ENCODE measurements around the gene SGSM1.

The SGSM1 gene

GRCh38 chr22:24845041-24845898 is 39.3 kb downstream of the SGSM1 start:
- Histone ChIP-seq H3K36me3 (ENCODE audit: insufficient read depth, low read length) (no peaks in the 10 kb centered on the region), H3K4me1 (ENCODE audit: insufficient read depth, low read length, poor library complexity, severe bottlenecking) (no peaks in the 10 kb centered on the region), H2AFZ (ENCODE audit: low read length) (no peak overlapping the region), H3K4me3 (ENCODE audit: low read length, poor library complexity, severe bottlenecking) (no peak overlapping the region), H3K9ac (ENCODE audit: low read depth, low read length, poor library complexity, severe bottlenecking) (no peak overlapping the region), H3K9me2 (replicated peaks; ENCODE audit: low read depth, low read length) (no peaks in the 10 kb centered on the region), H3K4me2 (ENCODE audit: low read depth, low read length, poor library complexity, severe bottlenecking) (no peak overlapping the region), H4K20me1 (ENCODE audit: insufficient read depth, low read length, poor library complexity, severe bottlenecking) (no peaks in the 10 kb centered on the region), H3K27me3 (ENCODE audit: insufficient read depth, low read length, poor library complexity, severe bottlenecking) (no peaks in the 10 kb centered on the region), H3K79me2 (ENCODE audit: insufficient read depth, low read length) (no peaks in the 10 kb centered on the region), H3K9me3 (ENCODE audit: insufficient read depth, low read depth, low read length) (no peaks in the 10 kb centered on the region), H3F3A (ENCODE audit: low read depth) (no peaks in the 10 kb centered on the region)
- TF ChIP-seq EZH2phosphoT487 (IDR thresholded peaks at IDR 0.05; ENCODE audit: borderline replicate concordance) (no peak), CTCF (conservative IDR thresholded peaks at IDR 0.05; ENCODE audit: low read length) (no peak)

- no peaks in the 10 kb centered on the region for H3F3A ChIP-seq (ENCODE audit: low read depth)
- H3K4me1 ChIP-seq (ENCODE audit: insufficient read depth, low read length, poor library complexity, severe bottlenecking) = no peaks in the 10 kb centered on the region
- H3K4me3 ChIP-seq (ENCODE audit: low read length, poor library complexity, severe bottlenecking) = no peak overlapping the region
- no peak overlapping the region for H3K4me2 ChIP-seq (ENCODE audit: low read depth, low read length, poor library complexity, severe bottlenecking)
- H3K27me3 ChIP-seq (ENCODE audit: insufficient read depth, low read length, poor library complexity, severe bottlenecking) = no peaks in the 10 kb centered on the region
- no peak for TF ChIP-seq CTCF (conservative IDR thresholded peaks at IDR 0.05; ENCODE audit: low read length)
- TF ChIP-seq EZH2phosphoT487 (IDR thresholded peaks at IDR 0.05; ENCODE audit: borderline replicate concordance) = no peak
- H3K36me3 ChIP-seq (ENCODE audit: insufficient read depth, low read length) = no peaks in the 10 kb centered on the region
- no peaks in the 10 kb centered on the region for H3K9me3 ChIP-seq (ENCODE audit: insufficient read depth, low read depth, low read length)
- no peak overlapping the region for H3K9ac ChIP-seq (ENCODE audit: low read depth, low read length, poor library complexity, severe bottlenecking)
- H2AFZ ChIP-seq (ENCODE audit: low read length) = no peak overlapping the region
- H4K20me1 ChIP-seq (ENCODE audit: insufficient read depth, low read length, poor library complexity, severe bottlenecking) = no peaks in the 10 kb centered on the region
- H3K79me2 ChIP-seq (ENCODE audit: insufficient read depth, low read length) = no peaks in the 10 kb centered on the region
- H3K9me2 ChIP-seq (replicated peaks; ENCODE audit: low read depth, low read length) = no peaks in the 10 kb centered on the region
These were observed 41.5 kb downstream of the SGSM1 start for GRCh38 chr22:24847490-24847889.

DNA sequence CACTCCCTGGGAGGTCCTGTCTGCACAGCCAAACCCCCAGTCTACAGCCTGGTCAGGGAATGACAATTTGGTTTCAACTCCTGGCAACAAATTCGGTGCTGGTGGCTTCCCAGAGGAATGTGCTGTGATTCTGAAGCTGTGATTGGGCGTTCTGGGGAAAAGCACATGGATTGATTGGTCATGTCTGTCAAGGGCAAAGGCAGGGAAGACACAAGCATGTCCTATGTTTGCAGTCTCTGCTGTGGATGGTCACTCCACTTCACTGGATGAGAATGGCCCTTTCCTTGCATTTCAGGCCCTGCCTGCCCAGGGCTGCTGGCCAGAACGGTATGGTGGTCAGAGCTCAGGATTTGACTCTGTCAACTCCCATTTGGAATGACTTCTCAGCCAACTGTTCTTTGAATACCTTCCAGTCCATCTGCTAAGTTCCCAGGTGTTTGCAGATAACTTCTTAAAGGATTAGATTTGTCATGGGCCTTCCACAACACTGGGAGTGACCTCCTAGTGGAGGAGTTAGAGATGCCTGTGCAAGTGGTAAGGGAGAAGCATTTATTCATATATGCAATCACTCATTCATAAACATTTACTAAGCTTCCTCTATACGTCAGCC is 42.7 kb downstream of the SGSM1 start:
- no peaks in the 10 kb centered on the region for H3K4me1 ChIP-seq (ENCODE audit: insufficient read depth, low read length, poor library complexity, severe bottlenecking)
- no peak overlapping the region for H3K4me3 ChIP-seq (ENCODE audit: low read length, poor library complexity, severe bottlenecking)
- H3K36me3 ChIP-seq (ENCODE audit: insufficient read depth, low read length) = no peaks in the 10 kb centered on the region
- no peak overlapping the region for H2AFZ ChIP-seq (ENCODE audit: low read length)
- no peaks in the 10 kb centered on the region for H3K79me2 ChIP-seq (ENCODE audit: insufficient read depth, low read length)
- H3K4me2 ChIP-seq (ENCODE audit: low read depth, low read length, poor library complexity, severe bottlenecking) = no peak overlapping the region
- TF ChIP-seq EZH2phosphoT487 (IDR thresholded peaks at IDR 0.05; ENCODE audit: borderline replicate concordance) = no peak
- no peak for TF ChIP-seq CTCF (conservative IDR thresholded peaks at IDR 0.05; ENCODE audit: low read length)
- no peaks in the 10 kb centered on the region for H3K9me2 ChIP-seq (replicated peaks; ENCODE audit: low read depth, low read length)
- no peaks in the 10 kb centered on the region for H3K27me3 ChIP-seq (ENCODE audit: insufficient read depth, low read length, poor library complexity, severe bottlenecking)
- no peaks in the 10 kb centered on the region for H3K9me3 ChIP-seq (ENCODE audit: insufficient read depth, low read depth, low read length)
- no peak overlapping the region for H3K9ac ChIP-seq (ENCODE audit: low read depth, low read length, poor library complexity, severe bottlenecking)
- no peaks in the 10 kb centered on the region for H4K20me1 ChIP-seq (ENCODE audit: insufficient read depth, low read length, poor library complexity, severe bottlenecking)
- no peaks in the 10 kb centered on the region for H3F3A ChIP-seq (ENCODE audit: low read depth)
